ENCODE results near the gene VAT1L.
"Not testable (repeated sequence)": the region's sequence is repeated elsewhere in the genome, so short reads cannot be mapped to it uniquely, and the experiment has no call there.

The VAT1L gene

GRCh38 chr16:77937473-77938149 is 149.2 kb downstream of the VAT1L start:
- Histone ChIP-seq H3K27me3 (ENCODE audit: insufficient read depth, low read length) (no peaks in the 10 kb centered on the region), H3K4me1 (ENCODE audit: insufficient read depth, low read length) (peaks cover 6% of the 10 kb centered on the region; the same call in 1 of the 2 replicates), H3K4me3 (ENCODE audit: low read length) (no peak overlapping the region), H3K36me3 (ENCODE audit: insufficient read depth, low read length) (0 out of 2 replicates have a peak, but pooled peaks cover 4% of the 10 kb centered on the region), H3K9ac (ENCODE audit: low read depth, low read length) (no peak overlapping the region), H3K27ac (ENCODE audit: low read depth, low read length) (no peak overlapping the region), H3K9me3 (ENCODE audit: insufficient read depth, low read depth, low read length) (no peaks in the 10 kb centered on the region; the same call in 1 of the 2 replicates)
- WGBS = 83% methylated on average over 6 of the region's 7 CpGs

DNA sequence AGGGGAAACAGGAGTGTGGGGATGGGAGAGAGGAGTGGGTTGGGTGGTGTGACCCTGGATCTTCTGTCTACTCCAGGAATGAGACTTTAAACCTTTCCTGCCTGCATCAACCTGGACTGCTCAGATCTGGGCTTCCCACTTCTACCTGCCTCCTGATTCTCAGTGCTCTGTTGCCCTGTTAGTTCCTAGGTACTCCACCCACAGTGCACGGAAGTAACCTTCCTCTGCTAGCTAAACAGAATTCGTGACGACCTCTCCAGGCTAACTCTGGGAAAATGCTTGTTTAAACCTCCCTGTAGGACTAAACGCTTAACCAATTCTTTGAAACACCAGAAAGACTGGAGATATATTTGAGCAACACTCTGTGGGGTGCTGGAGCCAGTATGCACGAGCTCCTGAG is 150.5 kb downstream of the VAT1L start:
- H3K9me3 ChIP-seq (ENCODE audit: insufficient read depth, low read depth, low read length) = no peaks in the 10 kb centered on the region; the same call in 1 of the 2 replicates
- no peak overlapping the region for H3K9ac ChIP-seq (ENCODE audit: low read depth, low read length)
- peaks cover 6% of the 10 kb centered on the region; the same call in 1 of the 2 replicates for H3K4me1 ChIP-seq (ENCODE audit: insufficient read depth, low read length)
- no peak overlapping the region for H3K4me3 ChIP-seq (ENCODE audit: low read length)
- WGBS = 76% methylated on average over 5 of the region's 5 CpGs
- no peak overlapping the region for H3K27ac ChIP-seq (ENCODE audit: low read depth, low read length)
- H3K27me3 ChIP-seq (ENCODE audit: insufficient read depth, low read length) = no peaks in the 10 kb centered on the region
- 0 out of 2 replicates have a peak, but pooled peaks cover 4% of the 10 kb centered on the region for H3K36me3 ChIP-seq (ENCODE audit: insufficient read depth, low read length)

DNA sequence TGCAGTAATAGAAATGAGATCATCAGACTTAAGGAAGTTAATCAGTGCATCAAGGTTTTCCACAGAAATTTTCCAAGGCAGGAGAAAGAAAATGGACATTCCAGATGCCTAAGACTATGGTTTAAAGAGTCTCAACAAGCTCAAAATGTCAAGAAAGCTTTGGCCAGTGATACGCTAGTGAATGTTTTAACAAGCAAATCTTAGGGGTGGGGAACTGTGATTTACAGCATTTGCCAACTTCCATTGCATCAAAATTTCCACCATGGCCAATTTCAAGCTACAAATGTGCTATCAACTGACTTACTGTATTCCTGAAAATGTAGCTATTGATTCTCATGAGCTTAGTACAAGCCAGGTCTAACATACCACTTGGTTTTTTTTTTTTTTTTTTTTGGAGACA is 151.6 kb downstream of the VAT1L start:
- H3K27me3 ChIP-seq (ENCODE audit: insufficient read depth, low read length) = no peaks in the 10 kb centered on the region
- no peak overlapping the region for H3K9ac ChIP-seq (ENCODE audit: low read depth, low read length)
- 90% methylated on average over 1 of the region's 1 CpG for WGBS
- H3K27ac ChIP-seq (ENCODE audit: low read depth, low read length) = no peak overlapping the region
- H3K9me3 ChIP-seq (ENCODE audit: insufficient read depth, low read depth, low read length) = no peaks in the 10 kb centered on the region; the same call in 1 of the 2 replicates
- H3K4me1 ChIP-seq (ENCODE audit: insufficient read depth, low read length) = no peaks in the 10 kb centered on the region
- H3K4me3 ChIP-seq (ENCODE audit: low read length) = no peak overlapping the region
- H3K36me3 ChIP-seq (ENCODE audit: insufficient read depth, low read length) = 0 out of 2 replicates have a peak, but pooled peaks cover 4% of the 10 kb centered on the region

DNA sequence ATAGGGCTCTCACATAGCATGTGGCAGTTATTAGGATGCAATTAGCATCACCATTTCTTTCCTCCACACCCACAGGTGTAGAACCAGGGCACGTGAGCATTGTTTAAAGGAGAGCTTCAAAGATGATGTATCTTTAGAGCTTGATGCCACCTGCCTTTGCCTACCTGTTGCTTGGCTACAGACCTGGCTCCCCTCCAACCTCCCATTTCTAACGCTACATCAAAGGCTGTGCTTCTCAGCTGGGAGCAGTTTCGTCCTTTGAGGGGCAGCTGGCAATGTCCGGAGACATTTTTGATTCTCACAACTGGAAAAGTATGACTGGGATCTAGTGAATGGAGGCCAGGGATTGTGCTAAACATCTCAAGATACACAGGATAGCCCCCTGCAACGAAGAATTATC is 155.4 kb downstream of the VAT1L start:
- no peaks in the 10 kb centered on the region for H3K27me3 ChIP-seq (ENCODE audit: insufficient read depth, low read length)
- H3K9ac ChIP-seq (ENCODE audit: low read depth, low read length) = no peak overlapping the region
- H3K4me3 ChIP-seq (ENCODE audit: low read length) = no peak overlapping the region
- WGBS = 92% methylated on average over 5 of the region's 5 CpGs
- H3K27ac ChIP-seq (ENCODE audit: low read depth, low read length) = no peak overlapping the region
- H3K9me3 ChIP-seq (ENCODE audit: insufficient read depth, low read depth, low read length) = no peaks in the 10 kb centered on the region; the same call in 1 of the 2 replicates
- no peaks in the 10 kb centered on the region for H3K36me3 ChIP-seq (ENCODE audit: insufficient read depth, low read length)
- peaks cover 8% of the 10 kb centered on the region; the same call in 1 of the 2 replicates for H3K4me1 ChIP-seq (ENCODE audit: insufficient read depth, low read length)

GRCh38 chr16:77944631-77945030 is 156.3 kb downstream of the VAT1L start:
- Histone ChIP-seq H3K9ac (ENCODE audit: low read depth, low read length) (no peak overlapping the region), H3K4me3 (ENCODE audit: low read length) (no peak overlapping the region), H3K27ac (ENCODE audit: low read depth, low read length) (no peak overlapping the region), H3K9me3 (ENCODE audit: insufficient read depth, low read depth, low read length) (no peaks in the 10 kb centered on the region; the same call in 1 of the 2 replicates), H3K36me3 (ENCODE audit: insufficient read depth, low read length) (no peaks in the 10 kb centered on the region), H3K4me1 (ENCODE audit: insufficient read depth, low read length) (peaks cover 8% of the 10 kb centered on the region; the same call in 1 of the 2 replicates), H3K27me3 (ENCODE audit: insufficient read depth, low read length) (no peaks in the 10 kb centered on the region)
- whole genome bisulfite sequencing = 95% methylated on average over 2 of the region's 2 CpGs

- Histone ChIP-seq H3K27me3 (ENCODE audit: insufficient read depth, low read length) (no peaks in the 10 kb centered on the region), H3K4me1 (ENCODE audit: insufficient read depth, low read length) (peaks cover 8% of the 10 kb centered on the region; the same call in 1 of the 2 replicates), H3K36me3 (ENCODE audit: insufficient read depth, low read length) (no peaks in the 10 kb centered on the region), H3K27ac (ENCODE audit: low read depth, low read length) (no peak overlapping the region), H3K9ac (ENCODE audit: low read depth, low read length) (no peak overlapping the region), H3K4me3 (ENCODE audit: low read length) (no peak overlapping the region), H3K9me3 (ENCODE audit: insufficient read depth, low read depth, low read length) (no peaks in the 10 kb centered on the region; the same call in 1 of the 2 replicates)
- WGBS = 100% methylated on average over 3 of the region's 4 CpGs
Observed at GRCh38 chr16:77945126-77945525, 156.8 kb downstream of the VAT1L start.

- WGBS = 94% methylated on average over 3 of the region's 4 CpGs
- no peak overlapping the region for H3K9ac ChIP-seq (ENCODE audit: low read depth, low read length)
- no peaks in the 10 kb centered on the region for H3K27me3 ChIP-seq (ENCODE audit: insufficient read depth, low read length)
Observed at GRCh38 chr16:77946823-77947222, 158.5 kb downstream of the VAT1L start.

DNA sequence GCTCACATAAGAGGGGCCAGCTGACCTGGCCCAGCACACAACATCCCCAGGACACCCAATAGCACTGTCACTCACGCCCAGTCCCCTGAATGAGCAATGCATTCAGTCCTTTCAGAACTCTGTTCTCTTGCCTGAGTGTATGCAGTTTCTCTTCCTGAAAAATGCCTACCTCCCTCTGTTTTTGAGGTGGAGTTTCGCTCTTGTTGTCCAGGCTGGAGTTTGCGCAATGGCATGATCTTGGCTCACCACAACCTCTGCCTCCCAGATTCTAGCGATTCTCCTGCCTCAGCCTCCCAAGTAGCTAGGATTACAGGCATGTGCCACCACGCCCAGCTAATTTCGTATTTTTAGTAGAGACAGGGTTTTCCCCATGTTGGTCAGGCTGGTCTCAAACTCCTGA is 159.2 kb downstream of the VAT1L start:
- H3K4me3 ChIP-seq (ENCODE audit: low read length); H3K9me3 ChIP-seq (ENCODE audit: insufficient read depth, low read depth, low read length); H3K36me3 ChIP-seq (ENCODE audit: insufficient read depth, low read length); H3K27ac ChIP-seq (ENCODE audit: low read depth, low read length); H3K9ac ChIP-seq (ENCODE audit: low read depth, low read length); H3K27me3 ChIP-seq (ENCODE audit: insufficient read depth, low read length): not testable (repeated sequence)
- H3K4me1 ChIP-seq (ENCODE audit: insufficient read depth, low read length) = peaks cover 12% of the 10 kb centered on the region
- over 99% methylated on average over 6 of the region's 6 CpGs for WGBS

More at GRCh38 chr16:77946823-77947222, 158.5 kb downstream of the VAT1L start:
- Histone ChIP-seq H3K9me3 (ENCODE audit: insufficient read depth, low read depth, low read length) (no peaks in the 10 kb centered on the region), H3K36me3 (ENCODE audit: insufficient read depth, low read length) (no peaks in the 10 kb centered on the region; the same call in 1 of the 2 replicates), H3K4me1 (ENCODE audit: insufficient read depth, low read length) (peaks cover 8% of the 10 kb centered on the region; the same call in 1 of the 2 replicates), H3K27ac (ENCODE audit: low read depth, low read length) (no peak overlapping the region), H3K4me3 (ENCODE audit: low read length) (no peak overlapping the region)

DNA sequence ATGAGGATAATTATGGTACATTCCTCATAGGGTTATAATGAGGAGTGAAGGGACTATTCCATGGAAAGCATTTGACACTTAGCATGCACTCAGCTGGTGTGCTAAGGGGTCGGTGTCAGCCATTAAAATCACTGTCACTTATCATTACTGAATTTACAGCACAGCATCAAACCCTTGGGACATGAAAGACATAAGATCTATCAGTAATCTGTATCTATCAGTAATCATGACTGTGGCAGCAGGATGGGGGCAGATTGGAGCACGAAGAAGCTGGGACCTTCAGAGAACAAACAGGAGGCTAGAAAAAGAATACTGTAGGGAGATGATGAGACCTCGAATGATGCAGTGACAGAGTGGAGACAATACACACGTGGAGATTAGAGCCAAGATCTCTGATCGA is 160.5 kb downstream of the VAT1L start:
- Histone ChIP-seq H3K4me1 (ENCODE audit: insufficient read depth, low read length) (peaks cover 12% of the 10 kb centered on the region), H3K9me3 (ENCODE audit: insufficient read depth, low read depth, low read length) (no peaks in the 10 kb centered on the region), H3K27ac (ENCODE audit: low read depth, low read length) (no peak overlapping the region), H3K36me3 (ENCODE audit: insufficient read depth, low read length) (peaks cover 4% of the 10 kb centered on the region; the same call in 1 of the 2 replicates), H3K4me3 (ENCODE audit: low read length) (no peak overlapping the region), H3K27me3 (ENCODE audit: insufficient read depth, low read length) (no peaks in the 10 kb centered on the region), H3K9ac (ENCODE audit: low read depth, low read length) (no peak overlapping the region)
- WGBS = 83% methylated on average over 5 of the region's 5 CpGs

- H3K4me3 ChIP-seq (ENCODE audit: low read length) = no peak overlapping the region
- peaks cover 12% of the 10 kb centered on the region for H3K4me1 ChIP-seq (ENCODE audit: insufficient read depth, low read length)
- H3K36me3 ChIP-seq (ENCODE audit: insufficient read depth, low read length) = peaks cover 4% of the 10 kb centered on the region; the same call in 1 of the 2 replicates
- H3K9ac ChIP-seq (ENCODE audit: low read depth, low read length) = no peak overlapping the region
- no peaks in the 10 kb centered on the region for H3K9me3 ChIP-seq (ENCODE audit: insufficient read depth, low read depth, low read length)
- WGBS = 81% methylated on average over 2 of the region's 2 CpGs
- H3K27me3 ChIP-seq (ENCODE audit: insufficient read depth, low read length) = no peaks in the 10 kb centered on the region
- no peak overlapping the region for H3K27ac ChIP-seq (ENCODE audit: low read depth, low read length)
Observed at GRCh38 chr16:77949445-77949844, 161.1 kb downstream of the VAT1L start.

- 39% methylated on average over 2 of the region's 2 CpGs for WGBS
- H3K27me3 ChIP-seq (ENCODE audit: insufficient read depth, low read length) = no peaks in the 10 kb centered on the region
- H3K4me1 ChIP-seq (ENCODE audit: insufficient read depth, low read length) = peaks cover 11% of the 10 kb centered on the region
- H3K9me3 ChIP-seq (ENCODE audit: insufficient read depth, low read depth, low read length) = no peaks in the 10 kb centered on the region
- H3K36me3 ChIP-seq (ENCODE audit: insufficient read depth, low read length) = peaks cover 4% of the 10 kb centered on the region; the same call in 1 of the 2 replicates
- no peak overlapping the region for H3K9ac ChIP-seq (ENCODE audit: low read depth, low read length)
- no peak overlapping the region for H3K4me3 ChIP-seq (ENCODE audit: low read length)
- H3K27ac ChIP-seq (ENCODE audit: low read depth, low read length) = peak overlapping the region; percentile 21; the same call in 1 of the 2 replicates
Observed at GRCh38 chr16:77951788-77952187, 163.4 kb downstream of the VAT1L start.
